ENCODE measurements around the gene MARF1. TPM values are rescaled to one million over a fixed set of nuclear protein-coding genes. Genes with fewer than 3 reads are reported as not detected.
"Not testable (repeated sequence)": the region's sequence is repeated elsewhere in the genome, so short reads cannot be mapped to it uniquely, and the experiment has no call there.

MARF1 gene
- total RNA-seq, 1 donor from 2014 or later: 50.8 TPM

DNA sequence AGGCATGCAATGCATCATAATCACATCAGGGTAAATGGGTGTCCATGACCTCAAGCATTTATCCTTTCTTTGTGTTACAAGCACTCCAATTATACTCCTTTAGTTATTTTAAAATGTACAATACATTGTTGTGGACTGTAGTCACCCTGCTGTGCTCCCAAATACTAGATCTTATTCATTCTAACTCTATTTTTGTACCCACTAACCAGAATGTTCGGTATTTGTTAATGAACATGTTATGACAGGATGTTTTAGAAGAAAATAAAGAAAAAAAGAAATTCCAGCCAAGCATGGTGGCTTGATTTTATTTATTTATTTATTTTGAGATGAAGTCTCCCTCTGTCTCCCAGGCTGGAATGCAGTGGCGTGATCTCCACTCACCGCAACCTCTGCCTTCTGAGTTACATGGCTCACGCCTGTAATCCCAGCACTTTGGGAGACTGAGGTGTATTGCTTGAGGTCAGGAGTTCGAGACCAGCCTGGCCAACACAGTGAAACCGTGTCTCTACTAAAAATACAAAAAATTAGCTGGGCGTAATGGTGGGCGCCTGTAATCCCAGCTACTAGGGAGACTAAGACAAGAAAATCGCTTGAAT lies 5.3 kb upstream of the MARF1 start:
- Mint-ChIP-seq H3K36me3 (ENCODE audit: low read depth) (peaks cover 1% of the 10 kb centered on the region), H3K4me1 (ENCODE audit: low read depth) (peaks cover 37% of the 10 kb centered on the region), H3K27me3 (ENCODE audit: low read depth) (no peaks in the 10 kb centered on the region), H3K9me3 (ENCODE audit: low read depth) (no peaks in the 10 kb centered on the region), H3K27ac (ENCODE audit: unreplicated experiment) (no peak overlapping the region), H3K4me3 (ENCODE audit: unreplicated experiment) (no peak overlapping the region)
- TF ChIP-seq, protein P1, sequence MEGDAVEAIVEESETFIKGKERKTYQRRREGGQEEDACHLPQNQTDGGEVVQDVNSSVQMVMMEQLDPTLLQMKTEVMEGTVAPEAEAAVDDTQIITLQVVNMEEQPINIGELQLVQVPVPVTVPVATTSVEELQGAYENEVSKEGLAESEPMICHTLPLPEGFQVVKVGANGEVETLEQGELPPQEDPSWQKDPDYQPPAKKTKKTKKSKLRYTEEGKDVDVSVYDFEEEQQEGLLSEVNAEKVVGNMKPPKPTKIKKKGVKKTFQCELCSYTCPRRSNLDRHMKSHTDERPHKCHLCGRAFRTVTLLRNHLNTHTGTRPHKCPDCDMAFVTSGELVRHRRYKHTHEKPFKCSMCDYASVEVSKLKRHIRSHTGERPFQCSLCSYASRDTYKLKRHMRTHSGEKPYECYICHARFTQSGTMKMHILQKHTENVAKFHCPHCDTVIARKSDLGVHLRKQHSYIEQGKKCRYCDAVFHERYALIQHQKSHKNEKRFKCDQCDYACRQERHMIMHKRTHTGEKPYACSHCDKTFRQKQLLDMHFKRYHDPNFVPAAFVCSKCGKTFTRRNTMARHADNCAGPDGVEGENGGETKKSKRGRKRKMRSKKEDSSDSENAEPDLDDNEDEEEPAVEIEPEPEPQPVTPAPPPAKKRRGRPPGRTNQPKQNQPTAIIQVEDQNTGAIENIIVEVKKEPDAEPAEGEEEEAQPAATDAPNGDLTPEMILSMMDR (IDR thresholded peaks at IDR 0.05): no peak
- DNase-seq (ENCODE audit: low spot score): no peak

DNA sequence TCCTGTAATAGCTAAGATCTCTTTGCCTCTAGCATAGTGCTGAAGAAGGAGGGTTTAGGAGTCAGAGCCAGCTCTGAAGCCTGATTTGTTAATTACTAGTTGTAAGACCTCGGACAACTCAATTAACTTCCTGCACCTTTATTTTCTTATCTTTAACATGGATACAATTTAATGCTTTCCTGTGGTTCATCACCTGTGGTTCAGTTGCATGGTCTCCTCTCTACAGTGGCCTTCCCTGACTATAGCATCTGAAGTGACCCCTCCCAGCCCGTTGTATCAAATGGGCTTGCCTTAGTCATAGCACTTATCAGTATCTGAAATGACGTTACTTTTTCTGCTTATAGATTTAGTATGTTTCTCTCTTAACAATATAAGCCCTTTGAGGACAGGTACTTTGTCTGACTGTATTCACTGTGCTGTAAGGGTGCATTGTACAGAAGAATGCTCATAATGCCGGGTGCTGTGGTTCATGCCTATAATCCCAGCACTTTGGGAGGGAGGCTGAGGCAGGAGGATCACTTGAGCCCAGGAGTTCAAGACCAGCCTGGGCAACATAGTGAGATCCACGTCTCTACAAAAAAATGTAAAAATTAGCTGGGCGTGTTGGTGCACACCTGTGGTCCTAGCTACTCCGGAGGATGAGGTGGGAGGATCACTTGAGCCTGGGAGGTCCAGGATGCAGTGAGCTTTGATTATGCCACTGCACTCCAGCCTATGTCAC lies 4.5 kb upstream of the MARF1 start:
- H3K27me3 Mint-ChIP-seq (ENCODE audit: low read depth): no peaks in the 10 kb centered on the region
- no peak overlapping the region for H3K4me3 Mint-ChIP-seq (ENCODE audit: unreplicated experiment)
- peaks cover 29% of the 10 kb centered on the region for H3K4me1 Mint-ChIP-seq (ENCODE audit: low read depth)
- no peak overlapping the region for H3K27ac Mint-ChIP-seq (ENCODE audit: unreplicated experiment)
- DNase-seq (ENCODE audit: low spot score): no peak
- TF ChIP-seq, protein P1 (IDR thresholded peaks at IDR 0.05): no peak
- H3K9me3 Mint-ChIP-seq (ENCODE audit: low read depth): no peaks in the 10 kb centered on the region
- H3K36me3 Mint-ChIP-seq (ENCODE audit: low read depth): peaks cover 1% of the 10 kb centered on the region

- not testable (repeated sequence) for H3K9me3 Mint-ChIP-seq (ENCODE audit: low read depth); H3K36me3 Mint-ChIP-seq (ENCODE audit: low read depth); H3K4me3 Mint-ChIP-seq (ENCODE audit: unreplicated experiment); H3K27me3 Mint-ChIP-seq (ENCODE audit: low read depth); DNase-seq (ENCODE audit: low spot score); H3K27ac Mint-ChIP-seq (ENCODE audit: unreplicated experiment)
- H3K4me1 Mint-ChIP-seq (ENCODE audit: low read depth): peaks cover 36% of the 10 kb centered on the region
Observed at GRCh38 chr16:15646557-15647293, 3.8 kb upstream of the MARF1 start.

DNA sequence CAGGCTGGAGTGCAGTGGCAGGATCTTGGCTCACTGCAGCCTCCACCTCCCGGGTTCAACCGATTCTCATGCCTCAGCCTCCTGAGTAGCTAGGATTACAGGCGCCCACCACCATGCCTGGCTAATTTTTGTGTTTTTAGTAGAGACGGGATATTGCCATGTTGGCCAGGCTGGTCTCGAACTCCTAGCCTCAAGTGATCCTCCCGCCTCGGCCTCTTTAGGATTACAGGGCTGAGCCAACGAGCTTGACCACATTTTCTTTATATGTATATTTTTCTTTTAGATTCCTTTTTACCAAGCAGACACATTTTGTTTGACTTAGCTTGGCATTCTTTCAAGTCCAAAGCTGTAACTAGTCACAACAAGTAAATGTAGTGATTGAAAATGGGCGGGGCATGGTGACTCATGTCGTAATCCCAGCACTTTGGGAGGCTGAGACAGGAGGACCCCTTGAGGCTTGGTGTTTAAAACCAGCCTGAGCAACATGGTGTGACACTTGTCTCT lies 2.1 kb upstream of the MARF1 start:
- Mint-ChIP-seq H3K4me1 (ENCODE audit: low read depth) (peaks cover 35% of the 10 kb centered on the region), H3K27ac (ENCODE audit: unreplicated experiment) (peak overlapping the region; percentile 85)
- not testable (repeated sequence) for H3K27me3 Mint-ChIP-seq (ENCODE audit: low read depth); DNase-seq (ENCODE audit: low spot score); H3K4me3 Mint-ChIP-seq (ENCODE audit: unreplicated experiment); H3K36me3 Mint-ChIP-seq (ENCODE audit: low read depth); H3K9me3 Mint-ChIP-seq (ENCODE audit: low read depth)
- TF ChIP-seq, protein P1 (IDR thresholded peaks at IDR 0.05): peak; percentile 36

DNA sequence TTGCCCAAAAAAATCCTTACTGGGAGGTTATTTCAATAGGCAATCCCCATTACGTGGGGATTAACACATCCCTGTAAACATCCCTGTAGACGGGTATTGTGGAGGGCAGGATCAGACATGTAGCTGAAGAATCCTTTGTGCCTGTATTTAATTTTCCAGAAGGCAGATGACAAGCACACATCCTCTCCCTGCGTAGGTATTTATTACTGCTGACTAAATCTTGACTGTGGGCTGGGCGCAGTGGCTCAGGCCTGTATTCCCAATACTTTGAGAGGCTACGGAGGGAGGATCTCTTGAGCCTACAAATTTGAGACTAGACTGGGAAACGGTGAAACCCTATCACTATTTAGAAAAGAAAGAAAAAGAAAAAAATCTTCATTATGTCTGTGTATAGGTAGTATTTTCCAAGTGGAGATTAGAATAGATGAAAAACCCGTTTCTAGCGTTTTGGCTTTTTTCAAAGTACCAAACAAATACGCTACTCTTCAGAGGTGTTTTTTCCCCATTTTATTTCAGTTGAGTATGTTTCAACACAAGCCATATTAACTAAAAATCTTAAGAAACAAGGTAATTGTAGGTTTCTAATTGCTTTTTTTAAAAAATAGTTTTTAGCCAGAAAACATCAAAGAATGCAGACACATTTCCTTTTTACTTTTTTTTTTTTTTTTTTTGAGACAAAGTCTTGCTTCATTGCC lies 1.5 kb upstream of the MARF1 start:
- TF ChIP-seq, protein P1 (IDR thresholded peaks at IDR 0.05): no peak
- no peak overlapping the region for H3K4me3 Mint-ChIP-seq (ENCODE audit: unreplicated experiment)
- no peaks in the 10 kb centered on the region for H3K36me3 Mint-ChIP-seq (ENCODE audit: low read depth)
- H3K9me3 Mint-ChIP-seq (ENCODE audit: low read depth): no peaks in the 10 kb centered on the region
- no peaks in the 10 kb centered on the region for H3K27me3 Mint-ChIP-seq (ENCODE audit: low read depth)
- peaks cover 32% of the 10 kb centered on the region for H3K4me1 Mint-ChIP-seq (ENCODE audit: low read depth)
- no peak for DNase-seq (ENCODE audit: low spot score)
- H3K27ac Mint-ChIP-seq (ENCODE audit: unreplicated experiment): peak overlapping the region; percentile 98
